ENCODE results near the gene SERINC5. TPM values are rescaled to one million over a fixed set of nuclear protein-coding genes. Genes with fewer than 3 reads are reported as not detected.

Gene SERINC5
- total and polyA plus RNA-seq, 9 donors = 13.1 to 23.5 (median 16.7) TPM

GRCh38 chr5:80076131-80077050 is 179.5 kb downstream of the SERINC5 start:
- Histone ChIP-seq H3K27me3 (ENCODE audit: control insufficient read depth, insufficient read depth, low read length) (peaks cover 3% of the 10 kb centered on the region), H3K4me1 (ENCODE audit: control insufficient read depth, insufficient read depth, low read length) (no peaks in the 10 kb centered on the region), H3K4me3 (ENCODE audit: low read length) (no peak overlapping the region), H3K36me3 (ENCODE audit: control insufficient read depth, insufficient read depth, low read length) (peaks cover 11% of the 10 kb centered on the region), H3K9me3 (replicated peaks; ENCODE audit: control insufficient read depth, low read depth, low read length) (no peaks in the 10 kb centered on the region), H3K27ac (ENCODE audit: low read length) (no peak overlapping the region)
- WGBS (ENCODE audit: insufficient coverage) = 85% methylated on average over 4 of the region's 10 CpGs
- DNase-seq = no peak

- no peaks in the 10 kb centered on the region for H3K27me3 ChIP-seq (ENCODE audit: control insufficient read depth, insufficient read depth, low read length)
- peaks cover 8% of the 10 kb centered on the region for H3K4me1 ChIP-seq (ENCODE audit: control insufficient read depth, insufficient read depth, low read length)
- 100% methylated on average over 3 of the region's 10 CpGs for WGBS (ENCODE audit: insufficient coverage)
- H3K9me3 ChIP-seq (replicated peaks; ENCODE audit: control insufficient read depth, low read depth, low read length) = no peaks in the 10 kb centered on the region
- H3K27ac ChIP-seq (ENCODE audit: low read length) = no peak overlapping the region
- H3K4me3 ChIP-seq (ENCODE audit: low read length) = no peak overlapping the region
- peaks cover 7% of the 10 kb centered on the region for H3K36me3 ChIP-seq (ENCODE audit: control insufficient read depth, insufficient read depth, low read length)
- DNase-seq = no peak
Measured at GRCh38 chr5:80072103-80073073, 183.5 kb downstream of the SERINC5 start.

GRCh38 chr5:80071510-80072021 is 184.3 kb downstream of the SERINC5 start:
- Histone ChIP-seq H3K4me1 (ENCODE audit: control insufficient read depth, insufficient read depth, low read length) (peaks cover 8% of the 10 kb centered on the region), H3K9me3 (replicated peaks; ENCODE audit: control insufficient read depth, low read depth, low read length) (no peaks in the 10 kb centered on the region), H3K27ac (ENCODE audit: low read length) (no peak overlapping the region), H3K27me3 (ENCODE audit: control insufficient read depth, insufficient read depth, low read length) (no peaks in the 10 kb centered on the region), H3K36me3 (ENCODE audit: control insufficient read depth, insufficient read depth, low read length) (peaks cover 2% of the 10 kb centered on the region), H3K4me3 (ENCODE audit: low read length) (no peak overlapping the region)
- WGBS (ENCODE audit: insufficient coverage) = 83% methylated on average over 2 of the region's 2 CpGs
- DNase-seq = no peak

- no peak for DNase-seq
- Histone ChIP-seq H3K27ac (ENCODE audit: low read length) (no peak overlapping the region), H3K27me3 (ENCODE audit: control insufficient read depth, insufficient read depth, low read length) (no peaks in the 10 kb centered on the region), H3K4me1 (ENCODE audit: control insufficient read depth, insufficient read depth, low read length) (peaks cover 8% of the 10 kb centered on the region), H3K9me3 (replicated peaks; ENCODE audit: control insufficient read depth, low read depth, low read length) (no peaks in the 10 kb centered on the region), H3K4me3 (ENCODE audit: low read length) (no peak overlapping the region), H3K36me3 (ENCODE audit: control insufficient read depth, insufficient read depth, low read length) (peaks cover 2% of the 10 kb centered on the region)
- WGBS (ENCODE audit: insufficient coverage) = 83% methylated on average over 9 of the region's 10 CpGs
Measured at GRCh38 chr5:80070338-80071056, 185.4 kb downstream of the SERINC5 start.

- H3K9me3 ChIP-seq (replicated peaks; ENCODE audit: control insufficient read depth, low read depth, low read length) = no peaks in the 10 kb centered on the region
- no peak overlapping the region for H3K27ac ChIP-seq (ENCODE audit: low read length)
- no peak for DNase-seq
- no CpG with 5 or more reads among the region's 3 CpGs for WGBS (ENCODE audit: insufficient coverage)
- H3K27me3 ChIP-seq (ENCODE audit: control insufficient read depth, insufficient read depth, low read length) = no peaks in the 10 kb centered on the region
- H3K4me3 ChIP-seq (ENCODE audit: low read length) = no peak overlapping the region
- H3K36me3 ChIP-seq (ENCODE audit: control insufficient read depth, insufficient read depth, low read length) = peaks cover 2% of the 10 kb centered on the region
- H3K4me1 ChIP-seq (ENCODE audit: control insufficient read depth, insufficient read depth, low read length) = peaks cover 8% of the 10 kb centered on the region
Measured at GRCh38 chr5:80069918-80070318, 185.9 kb downstream of the SERINC5 start.

GRCh38 chr5:80069251-80069800 is 186.5 kb downstream of the SERINC5 start:
- peaks cover 2% of the 10 kb centered on the region for H3K36me3 ChIP-seq (ENCODE audit: control insufficient read depth, insufficient read depth, low read length)
- peaks cover 8% of the 10 kb centered on the region for H3K4me1 ChIP-seq (ENCODE audit: control insufficient read depth, insufficient read depth, low read length)
- H3K9me3 ChIP-seq (replicated peaks; ENCODE audit: control insufficient read depth, low read depth, low read length) = no peaks in the 10 kb centered on the region
- H3K4me3 ChIP-seq (ENCODE audit: low read length) = no peak overlapping the region
- no peak for DNase-seq
- no peaks in the 10 kb centered on the region for H3K27me3 ChIP-seq (ENCODE audit: control insufficient read depth, insufficient read depth, low read length)
- no peak overlapping the region for H3K27ac ChIP-seq (ENCODE audit: low read length)
- WGBS (ENCODE audit: insufficient coverage) = 0% methylated on average over 1 of the region's 4 CpGs

- 90% methylated on average over 3 of the region's 4 CpGs for WGBS (ENCODE audit: insufficient coverage)
- DNase-seq = no peak
- Histone ChIP-seq H3K27ac (ENCODE audit: low read length) (no peak overlapping the region), H3K4me3 (ENCODE audit: low read length) (no peak overlapping the region), H3K27me3 (ENCODE audit: control insufficient read depth, insufficient read depth, low read length) (no peaks in the 10 kb centered on the region), H3K4me1 (ENCODE audit: control insufficient read depth, insufficient read depth, low read length) (peaks cover 8% of the 10 kb centered on the region), H3K9me3 (replicated peaks; ENCODE audit: control insufficient read depth, low read depth, low read length) (no peaks in the 10 kb centered on the region), H3K36me3 (ENCODE audit: control insufficient read depth, insufficient read depth, low read length) (peaks cover 2% of the 10 kb centered on the region)
Measured at GRCh38 chr5:80068775-80069174, 187.1 kb downstream of the SERINC5 start.

- no peaks in the 10 kb centered on the region for H3K27me3 ChIP-seq (ENCODE audit: control insufficient read depth, insufficient read depth, low read length)
- H3K36me3 ChIP-seq (ENCODE audit: control insufficient read depth, insufficient read depth, low read length) = peaks cover 2% of the 10 kb centered on the region
- H3K27ac ChIP-seq (ENCODE audit: low read length) = no peak overlapping the region
- no peak for DNase-seq
- no peaks in the 10 kb centered on the region for H3K9me3 ChIP-seq (replicated peaks; ENCODE audit: control insufficient read depth, low read depth, low read length)
- peaks cover 8% of the 10 kb centered on the region for H3K4me1 ChIP-seq (ENCODE audit: control insufficient read depth, insufficient read depth, low read length)
- WGBS (ENCODE audit: insufficient coverage) = 100% methylated on average over 2 of the region's 5 CpGs
- no peak overlapping the region for H3K4me3 ChIP-seq (ENCODE audit: low read length)
Measured at GRCh38 chr5:80068246-80068636, 187.6 kb downstream of the SERINC5 start.

GRCh38 chr5:80067531-80068245 is 188.2 kb downstream of the SERINC5 start:
- H3K36me3 ChIP-seq (ENCODE audit: control insufficient read depth, insufficient read depth, low read length) = peaks cover 2% of the 10 kb centered on the region
- no peak overlapping the region for H3K27ac ChIP-seq (ENCODE audit: low read length)
- H3K4me3 ChIP-seq (ENCODE audit: low read length) = no peak overlapping the region
- H3K27me3 ChIP-seq (ENCODE audit: control insufficient read depth, insufficient read depth, low read length) = no peaks in the 10 kb centered on the region
- no peak for DNase-seq
- H3K9me3 ChIP-seq (replicated peaks; ENCODE audit: control insufficient read depth, low read depth, low read length) = no peaks in the 10 kb centered on the region
- H3K4me1 ChIP-seq (ENCODE audit: control insufficient read depth, insufficient read depth, low read length) = peaks cover 8% of the 10 kb centered on the region
- 88% methylated on average over 3 of the region's 8 CpGs for whole genome bisulfite sequencing (ENCODE audit: insufficient coverage)

Measured in muscle of leg (tissue), 11 donors.